GM21381 (cell line): Measurements from ENCODE around the gene FXYD3.

ENCODE experiments used
- ATAC-seq: cut with Tn5 transposase; IDR thresholded peaks from one replicate; pipeline ENCODE4 v1.9.1; 2021; ENCODE audit warnings: mild to moderate bottlenecking, moderate library complexity; ENCODE audit not compliant: unreplicated experiment

Gene FXYD3

DNA sequence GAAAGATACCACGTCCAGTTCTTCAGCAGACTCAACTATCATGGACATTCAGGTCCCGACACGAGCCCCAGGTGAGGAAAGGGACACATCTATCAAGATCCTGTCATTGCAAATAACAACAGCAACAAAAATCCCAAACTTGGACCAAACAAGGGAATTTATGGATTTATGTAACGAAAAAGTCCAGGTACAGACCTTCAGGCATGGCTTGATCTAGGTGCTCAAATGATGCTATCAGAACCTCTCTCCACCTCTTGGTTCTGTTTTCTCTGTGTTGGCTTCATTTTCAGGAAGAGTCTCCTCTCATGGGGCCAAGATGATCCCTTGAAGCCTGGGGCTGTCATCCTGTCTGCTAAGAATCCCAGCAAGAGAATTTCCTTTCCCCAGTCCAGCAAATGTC, 41.8 kb downstream of the FXYD3 start:
- no peak for ATAC-seq

DNA sequence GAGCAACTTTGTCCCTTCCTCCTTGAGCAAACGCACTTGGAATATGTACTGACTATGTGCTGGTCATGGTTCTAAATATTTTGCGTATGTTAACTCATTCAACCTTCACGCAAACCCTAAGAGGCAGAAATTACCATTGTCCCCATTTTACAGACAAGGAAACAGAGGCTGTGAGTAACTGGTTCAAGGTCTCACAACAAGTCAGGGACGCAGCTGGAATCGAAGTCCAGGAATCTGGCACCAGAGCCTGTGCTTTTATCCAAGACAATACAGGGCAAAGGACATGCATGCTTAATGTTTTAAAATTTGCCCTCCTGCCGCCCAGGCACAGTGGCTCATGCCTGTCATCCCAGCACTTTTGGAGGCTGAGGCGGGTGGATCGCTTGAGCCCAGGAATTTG, 44.0 kb downstream of the FXYD3 start:
- ATAC-seq = no peak

DNA sequence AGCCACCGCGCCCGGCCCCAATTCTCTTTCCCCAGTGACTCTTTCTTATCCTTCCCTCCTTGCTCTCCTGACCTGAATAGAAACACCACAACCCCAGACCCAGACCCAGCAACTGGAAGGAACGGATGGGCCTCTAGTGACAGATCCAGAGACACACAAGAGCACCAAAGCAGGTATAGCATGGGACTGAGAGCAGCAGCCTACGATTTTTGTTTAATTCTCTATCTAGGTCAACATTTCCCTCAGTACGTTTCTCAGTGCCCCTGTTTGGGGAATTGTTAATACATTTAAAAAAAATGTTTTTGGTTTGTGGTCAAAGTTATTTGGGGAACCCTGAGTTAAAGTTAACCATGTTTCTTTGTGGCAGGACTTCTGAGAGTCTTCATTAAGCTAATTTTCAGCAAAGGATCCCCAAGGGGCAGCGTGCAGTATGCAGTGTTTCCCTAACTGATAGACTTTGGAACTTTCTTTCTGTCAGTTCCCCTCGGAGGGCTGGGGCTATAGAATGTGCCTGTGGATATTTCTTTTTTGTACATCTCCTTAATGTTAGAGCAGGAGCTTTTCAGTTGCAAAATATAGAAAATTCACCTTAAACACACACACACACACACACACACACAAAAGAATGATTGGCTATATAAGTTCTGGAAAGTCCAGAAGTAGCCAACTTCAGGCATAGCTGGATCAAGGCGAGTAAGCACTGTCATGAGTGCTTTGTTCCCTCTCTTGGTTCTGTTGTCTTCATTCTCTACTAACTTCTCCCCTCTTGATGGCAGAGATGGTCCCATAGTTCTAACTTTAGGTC, 45.2 kb downstream of the FXYD3 start:
- ATAC-seq = no peak

DNA sequence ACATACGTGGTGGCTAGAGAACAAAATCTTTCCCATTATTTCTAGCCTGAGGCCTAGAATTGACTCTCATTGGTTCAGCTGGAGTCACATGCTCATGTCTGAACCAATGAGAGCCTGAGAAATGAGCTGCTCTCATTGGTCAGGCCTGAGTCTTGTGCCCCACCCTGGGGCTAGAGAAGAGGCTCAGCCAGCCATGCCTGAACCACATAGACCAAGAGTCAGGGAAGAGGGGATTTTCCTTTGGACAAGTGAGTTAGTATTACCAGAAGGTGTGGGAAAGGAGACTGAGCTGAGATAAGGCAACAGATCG, 45.8 kb downstream of the FXYD3 start:
- no peak for ATAC-seq

DNA sequence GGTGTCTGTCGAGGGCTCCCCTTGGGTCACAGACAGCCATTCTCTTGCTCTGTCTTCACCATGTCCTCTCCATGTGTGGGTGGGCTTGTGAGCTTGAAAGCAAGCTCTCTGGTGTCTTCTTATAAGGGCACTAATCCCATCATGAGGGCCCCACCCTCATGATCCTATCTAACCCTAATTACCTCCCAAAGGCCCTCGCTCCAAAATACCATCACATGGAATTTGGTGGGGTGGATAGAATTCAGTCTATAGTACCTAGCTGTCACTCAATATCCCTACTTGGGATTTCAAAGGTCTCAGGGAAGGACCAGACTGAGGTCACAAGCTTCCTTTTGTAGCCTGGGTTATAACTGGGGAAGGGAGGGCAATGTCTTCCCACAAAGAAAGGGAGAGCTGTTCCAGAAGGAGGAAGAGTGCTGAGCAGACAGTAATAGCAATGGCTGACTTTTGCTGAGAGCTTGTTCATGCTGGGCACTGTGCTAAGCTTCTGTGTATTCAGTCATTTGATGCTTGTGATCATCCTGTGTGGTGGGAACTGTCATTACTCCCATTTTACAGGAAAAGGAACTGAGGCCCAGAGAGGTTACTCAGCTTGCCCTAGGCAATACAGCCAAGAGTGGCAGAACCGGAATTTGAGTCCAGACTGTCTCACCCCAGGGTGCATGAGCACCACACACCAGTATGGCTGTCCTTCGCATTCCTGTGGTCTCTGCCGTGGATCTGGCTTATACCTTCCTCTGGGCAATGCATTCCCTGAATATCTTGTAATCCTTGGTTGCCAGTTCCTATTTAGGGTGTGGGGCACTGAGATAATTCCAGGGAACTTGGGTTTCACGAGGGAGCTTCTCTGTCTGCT, 47.1 kb downstream of the FXYD3 start:
- no peak for ATAC-seq

DNA sequence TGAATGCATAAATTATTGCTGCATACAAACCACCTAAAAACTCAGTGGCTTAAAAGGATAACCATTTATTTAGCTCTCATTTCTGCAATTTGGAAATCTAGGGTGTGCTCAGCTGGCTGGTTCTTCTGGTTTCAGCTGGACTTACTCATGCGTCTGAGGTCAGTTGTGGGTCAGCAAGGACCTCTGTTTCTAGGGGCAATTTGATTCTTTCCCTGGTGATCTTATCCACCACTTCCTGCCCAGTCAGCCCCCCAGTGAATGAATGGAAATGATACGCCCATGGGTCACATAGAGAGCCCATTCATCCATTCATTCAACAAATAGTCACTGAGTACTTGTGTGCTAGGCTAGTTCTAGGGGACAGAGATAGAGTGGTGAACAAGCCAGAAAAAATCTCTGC, 48.8 kb downstream of the FXYD3 start:
- no peak for ATAC-seq

DNA sequence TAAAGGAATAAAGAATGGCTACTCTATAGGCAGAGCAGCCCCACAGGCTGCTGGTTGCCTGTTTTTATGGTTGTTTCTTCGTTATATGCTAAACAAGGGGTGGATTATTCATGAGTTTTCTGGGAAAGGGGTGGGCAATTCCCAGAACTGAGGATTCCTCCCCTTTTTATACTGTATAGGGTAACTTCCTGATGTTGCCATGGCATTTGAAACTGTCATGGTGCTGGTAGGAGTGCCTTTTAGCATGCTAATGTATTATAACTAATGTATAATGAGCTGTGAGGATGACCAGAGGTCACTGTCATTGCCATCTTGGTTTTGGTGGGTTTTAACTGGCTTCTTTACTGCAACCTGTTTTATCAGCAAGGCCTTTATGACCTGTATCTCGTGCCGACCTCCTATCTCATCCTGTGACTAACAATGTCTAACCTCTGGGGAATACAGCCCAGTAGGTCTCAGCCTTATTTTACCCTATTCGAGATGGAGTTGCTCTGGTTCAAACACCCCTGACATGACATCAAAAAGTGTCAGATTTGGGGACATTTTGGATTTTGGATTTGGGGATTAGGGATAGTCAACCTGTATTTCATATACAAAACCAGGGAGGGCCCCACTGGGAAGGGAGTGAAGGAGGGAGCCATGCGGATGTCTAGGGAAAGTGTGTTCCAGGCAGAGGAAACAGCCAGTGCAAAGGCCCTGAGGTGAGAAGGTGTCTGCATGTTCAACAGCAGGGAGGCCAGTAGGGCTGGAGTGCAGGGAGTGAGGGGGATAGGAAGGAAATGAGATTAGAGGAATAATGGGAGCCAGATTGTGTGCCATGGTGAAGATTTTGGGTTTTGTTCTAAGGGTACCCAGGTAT, 49.8 kb downstream of the FXYD3 start:
- ATAC-seq = no peak

DNA sequence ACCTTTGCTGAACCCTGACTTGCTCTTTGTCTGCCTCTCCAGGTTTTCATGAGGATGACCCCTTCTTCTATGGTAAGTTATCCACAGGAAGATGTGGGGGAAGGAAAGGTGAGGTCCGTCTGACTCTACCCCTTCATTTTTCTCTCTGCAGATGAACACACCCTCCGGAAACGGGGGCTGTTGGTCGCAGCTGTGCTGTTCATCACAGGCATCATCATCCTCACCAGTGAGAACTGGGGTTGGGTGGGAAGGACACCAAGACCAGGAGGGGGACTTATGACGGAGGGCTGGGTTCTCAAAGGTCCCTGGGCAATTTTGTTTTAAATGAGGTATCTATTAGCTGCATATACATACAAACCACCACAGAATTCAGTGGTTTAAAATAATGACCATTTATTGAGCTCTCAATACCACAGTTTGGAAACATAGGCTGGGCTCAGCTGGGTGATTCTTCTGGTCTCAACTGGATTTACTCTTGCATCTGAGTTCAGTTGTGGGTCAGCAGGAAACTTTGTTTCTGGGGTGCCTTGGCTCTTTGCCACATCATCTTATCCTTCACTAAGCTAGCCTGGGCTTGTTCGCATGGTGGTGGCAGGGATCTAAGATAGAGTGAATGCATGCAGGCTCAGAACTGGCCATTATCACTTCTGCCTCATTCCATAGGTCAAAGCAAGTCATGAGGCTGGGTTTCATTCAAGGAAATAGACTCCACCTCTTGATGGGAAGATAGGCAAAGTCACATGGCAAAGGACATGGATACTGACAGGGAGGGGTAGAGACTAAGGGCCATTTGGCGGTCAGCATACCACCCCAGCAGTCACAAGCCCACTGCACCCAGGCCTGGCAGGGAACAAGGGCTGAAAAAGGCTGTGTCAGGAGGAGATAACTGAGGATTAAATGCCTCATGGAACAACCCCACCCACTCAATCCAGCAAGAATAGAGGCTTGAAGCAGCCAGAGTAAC, 50.8 kb downstream of the FXYD3 start:
- ATAC-seq = no peak

DNA sequence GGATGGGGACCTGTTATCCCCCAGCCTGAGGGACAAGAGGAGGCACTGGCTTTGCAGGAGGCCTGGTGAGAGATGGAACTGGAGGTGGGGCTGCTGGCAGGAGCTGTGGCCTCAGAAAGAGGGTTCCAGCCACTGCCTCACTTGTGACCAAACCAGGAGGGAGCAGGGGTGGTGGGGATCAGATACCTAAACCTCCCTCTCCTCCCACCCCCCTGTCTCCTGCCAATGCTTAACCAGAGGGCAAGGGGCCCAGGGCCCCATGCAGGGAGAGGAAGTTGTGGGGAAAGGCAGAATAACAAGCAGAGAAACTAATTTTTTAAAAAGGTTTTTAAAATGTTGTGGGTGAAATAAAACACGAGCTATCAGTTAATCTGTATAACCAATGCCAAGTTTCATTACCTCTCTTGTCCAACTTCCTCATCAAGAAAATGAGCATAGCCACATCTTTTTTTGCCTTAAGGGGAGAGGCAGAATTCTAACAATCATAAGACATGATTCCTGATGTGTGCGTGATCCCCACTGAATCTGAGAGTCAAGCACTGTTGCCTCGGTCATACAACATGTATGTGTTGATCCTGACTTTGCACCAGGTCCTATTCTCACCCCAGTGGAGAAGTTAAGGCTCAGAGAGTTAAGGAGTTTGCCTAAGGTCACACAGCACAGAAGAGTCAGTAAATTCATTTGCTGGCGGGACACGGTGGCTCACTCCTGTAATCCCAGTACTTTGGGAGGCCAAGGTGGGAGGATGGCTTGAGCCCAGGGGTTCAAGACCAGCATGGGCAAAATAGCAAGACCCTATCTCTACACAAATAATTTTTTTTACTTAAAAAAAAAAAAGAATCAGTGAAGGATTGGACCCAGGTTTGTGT, 51.9 kb downstream of the FXYD3 start:
- no peak for ATAC-seq

DNA sequence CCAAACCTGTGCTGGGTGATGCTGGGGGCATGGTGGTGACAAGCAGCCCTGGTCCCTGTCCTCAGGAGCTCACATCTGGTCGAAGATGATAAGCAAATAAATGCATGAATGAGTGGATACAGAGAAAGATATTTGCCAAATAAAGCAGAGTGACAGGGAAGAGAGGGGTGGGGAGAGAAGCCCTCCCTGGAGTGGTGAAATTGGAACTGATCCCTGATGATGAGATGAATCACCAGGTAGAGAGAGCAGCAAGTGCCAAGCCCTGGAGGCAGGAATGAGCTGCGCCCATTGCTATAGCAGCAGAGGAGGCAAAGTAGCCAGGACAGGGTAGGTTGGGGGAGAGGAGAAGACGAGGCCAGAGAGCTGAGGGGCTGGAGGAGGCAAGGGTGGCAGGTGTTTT, 52.6 kb downstream of the FXYD3 start:
- no peak for ATAC-seq

DNA sequence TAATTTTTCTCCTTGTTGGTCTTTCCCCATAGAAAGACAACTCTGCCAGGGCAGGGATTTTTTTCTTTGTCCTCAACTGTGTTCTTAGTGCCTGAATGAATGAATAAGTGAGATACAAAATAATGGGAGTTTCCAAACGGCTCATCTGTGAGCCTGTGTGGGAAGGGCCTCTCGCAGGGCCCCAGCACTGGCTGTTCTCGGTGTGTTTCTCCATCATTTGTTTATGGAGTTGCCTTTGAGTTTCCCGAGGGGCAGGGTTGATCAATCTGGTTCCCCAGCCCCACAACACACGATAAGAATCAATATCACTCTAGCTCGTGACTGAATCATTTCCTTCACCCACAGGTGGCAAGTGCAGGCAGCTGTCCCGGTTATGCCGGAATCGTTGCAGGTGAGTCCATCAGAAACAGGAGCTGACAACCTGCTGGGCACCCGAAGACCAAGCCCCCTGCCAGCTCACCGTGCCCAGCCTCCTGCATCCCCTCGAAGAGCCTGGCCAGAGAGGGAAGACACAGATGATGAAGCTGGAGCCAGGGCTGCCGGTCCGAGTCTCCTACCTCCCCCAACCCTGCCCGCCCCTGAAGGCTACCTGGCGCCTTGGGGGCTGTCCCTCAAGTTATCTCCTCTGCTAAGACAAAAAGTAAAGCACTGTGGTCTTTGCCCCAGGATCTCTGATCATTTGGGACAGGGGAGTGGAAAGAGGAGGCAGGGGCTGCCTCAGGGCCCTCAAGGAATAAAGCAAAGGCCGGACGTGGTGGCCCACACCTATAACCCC, 53.8 kb downstream of the FXYD3 start:
- no peak for ATAC-seq

DNA sequence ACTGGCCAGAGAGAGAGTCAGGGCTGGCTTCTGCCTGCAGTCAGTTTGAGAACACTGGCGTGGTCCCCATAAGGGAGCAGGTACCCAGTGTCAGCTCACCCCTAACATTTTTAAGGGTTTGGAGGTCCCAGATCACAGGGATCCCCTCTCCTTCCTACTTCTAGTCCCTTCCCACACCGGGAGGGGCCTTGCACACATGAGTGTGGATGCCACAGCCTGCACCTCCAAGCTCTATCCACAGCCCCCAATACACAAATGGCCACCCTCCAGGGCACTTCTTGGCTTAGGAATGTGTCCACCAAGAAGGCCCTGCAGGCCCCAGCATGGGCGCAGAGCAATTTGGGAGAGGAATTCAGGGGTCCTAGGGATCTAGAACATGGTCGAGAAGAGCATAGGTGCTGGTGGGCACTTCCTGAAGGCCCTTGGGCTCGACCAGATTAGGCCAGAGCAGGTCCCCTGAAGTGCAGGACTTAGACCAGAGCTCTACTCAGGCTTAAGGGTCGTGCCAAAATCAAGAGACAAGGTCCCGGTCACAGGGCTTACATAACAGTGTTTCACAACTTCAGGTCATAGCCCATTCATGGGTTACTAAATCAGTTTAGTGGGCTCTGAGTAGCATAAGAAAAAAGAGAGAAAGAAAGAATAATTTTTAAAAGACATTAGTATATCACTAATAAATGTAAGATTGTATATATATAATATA, 54.9 kb downstream of the FXYD3 start:
- ATAC-seq = no peak

DNA sequence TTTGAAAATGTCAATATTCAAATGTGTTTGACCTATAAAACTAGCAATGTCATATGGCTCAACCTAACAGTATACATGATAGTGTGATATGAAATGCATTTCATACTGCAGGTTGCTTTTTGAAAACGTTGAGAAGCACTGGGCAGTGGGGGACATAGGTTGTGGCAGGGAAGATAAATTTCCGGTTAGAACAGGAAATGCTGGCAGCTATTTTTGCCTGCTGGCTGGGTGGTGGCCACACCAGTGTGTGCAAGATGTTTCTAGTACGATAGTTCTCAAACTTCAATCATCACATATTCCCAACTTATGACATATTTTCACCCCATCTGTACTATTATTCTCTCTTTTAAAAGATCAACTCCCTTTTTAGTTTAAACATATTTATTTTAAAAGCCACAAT, 56.1 kb downstream of the FXYD3 start:
- no peak for ATAC-seq
